Suprapubic skin (tissue), 4 donors: Measurements from ENCODE around the gene C1orf21. TPM values are rescaled to one million over a fixed set of nuclear protein-coding genes. Genes with fewer than 3 reads are reported as not detected.

ENCODE experiments used
- DNase-seq, 2 donors: peaks; one replicate each; pipeline ENCODE4 v3.0.0-alpha.2; 2019; ENCODE audit warnings: low spot score in 2 of 2
- H3K27ac ChIP-seq: fragments of 200-600 bp; sonication (generic); one replicate; pipeline ENCODE4 v1.5.1; 2019
- H3K27me3 ChIP-seq: fragments of 200-600 bp; sonication (generic); one replicate; pipeline ENCODE4 v1.5.1; 2019
- H3K36me3 ChIP-seq: fragments of 200-600 bp; sonication (generic); one replicate; pipeline ENCODE4 v1.5.1; 2019
- H3K4me1 ChIP-seq: fragments of 200-600 bp; sonication (generic); one replicate; pipeline ENCODE4 v1.5.1; 2019
- H3K4me3 ChIP-seq: fragments of 200-600 bp; sonication (generic); one replicate; pipeline ENCODE4 v1.5.1; 2019; ENCODE audit warnings: mild to moderate bottlenecking
- H3K9me3 ChIP-seq: fragments of 200-600 bp; sonication (generic); one replicate; pipeline ENCODE4 v1.5.1; 2019
- CTCF ChIP-seq, 2 donors: fragments of 200-600 bp in 1 of 2; fragments of 450-650 bp in 1 of 2; sonication (generic) in 1 of 2; IDR thresholded peaks; one replicate each; pipeline ENCODE4 v1.5.1; 2016 to 2019; ENCODE audit warnings: antibody characterized with exemption in 2 of 2, mild to moderate bottlenecking in 1 of 2, moderate library complexity in 1 of 2
- EP300 ChIP-seq: sonication (generic); formaldehyde crosslinking; IDR thresholded peaks from one replicate; pipeline ENCODE4 v1.6.1; 2017; ENCODE audit warnings: antibody characterized with exemption
- POLR2A ChIP-seq, 2 donors: fragments of 450-650 bp; IDR thresholded peaks; one replicate each; pipeline ENCODE4 v1.6.1; 2017; ENCODE audit warnings: antibody characterized with exemption in 2 of 2, mild to moderate bottlenecking in 2 of 2, moderate library complexity in 2 of 2
- POLR2AphosphoS5 ChIP-seq, 3 donors: sonication (generic); formaldehyde crosslinking; IDR thresholded peaks; one replicate each; pipeline ENCODE4 v1.6.1; 2017; ENCODE audit warnings: antibody characterized with exemption in 3 of 3
- WGBS: methylation state at CpG from one replicate; pipeline ENCODE4 v1.1.5; 2018; 5-methylcytosine and 5-hydroxymethylcytosine counted together
- total RNA-seq, 4 donors: library from RNA; depleted of rRNA; stranded (reverse); fragments of >200 nt; gene quantifications; one replicate each; pipeline ENCODE4 v1.1.0, GENCODE V29; 2016

The C1orf21 gene
- total RNA-seq, 4 donors from 2014 or later, result 73.0 to 95.7 (median 79.2) TPM

GRCh38 chr1:184590163-184590750 is 203.4 kb downstream of the C1orf21 start:
- Histone ChIP-seq H3K4me1 (peaks cover 16% of the 10 kb centered on the region), H3K27me3 (no peaks in the 10 kb centered on the region), H3K4me3 (no peak overlapping the region), H3K9me3 (no peaks in the 10 kb centered on the region), H3K36me3 (peaks cover under 1% of the 10 kb centered on the region), H3K27ac (peak overlapping the region; percentile 36)
- WGBS, result 41% methylated on average over 5 of the region's 5 CpGs
- DNase-seq, result no peak
- no peak for TF ChIP-seq EP300
- TF ChIP-seq CTCF (IDR thresholded peaks at IDR 0.05), result no peak
- TF ChIP-seq POLR2A (IDR thresholded peaks at IDR 0.05), result no peak
- no peak for TF ChIP-seq POLR2AphosphoS5 (IDR thresholded peaks at IDR 0.05)

- no peak for DNase-seq
- TF ChIP-seq CTCF (IDR thresholded peaks at IDR 0.05), result no peak
- TF ChIP-seq POLR2A (IDR thresholded peaks at IDR 0.05), result no peak
- TF ChIP-seq POLR2AphosphoS5 (IDR thresholded peaks at IDR 0.05), result no peak
- TF ChIP-seq EP300, result no peak
- no peaks in the 10 kb centered on the region for H3K27me3 ChIP-seq
- no peak overlapping the region for H3K27ac ChIP-seq
- no peaks in the 10 kb centered on the region for H3K9me3 ChIP-seq
- H3K4me3 ChIP-seq, result no peak overlapping the region
- H3K36me3 ChIP-seq, result peaks cover 3% of the 10 kb centered on the region
- WGBS, result 90% methylated on average over 4 of the region's 4 CpGs
- peaks cover 23% of the 10 kb centered on the region for H3K4me1 ChIP-seq
Observed at GRCh38 chr1:184593597-184593996, 206.8 kb downstream of the C1orf21 start.

- Histone ChIP-seq H3K4me3 (no peak overlapping the region), H3K27ac (no peak overlapping the region), H3K27me3 (no peaks in the 10 kb centered on the region), H3K4me1 (peaks cover 7% of the 10 kb centered on the region), H3K36me3 (peaks cover 3% of the 10 kb centered on the region), H3K9me3 (no peaks in the 10 kb centered on the region)
- no peak for DNase-seq
- WGBS, result 79% methylated on average over 7 of the region's 7 CpGs
- TF ChIP-seq POLR2A (IDR thresholded peaks at IDR 0.05) (no peak), EP300 (no peak), POLR2AphosphoS5 (IDR thresholded peaks at IDR 0.05) (no peak), CTCF (IDR thresholded peaks at IDR 0.05) (no peak)
Observed at GRCh38 chr1:184595596-184595995, 208.8 kb downstream of the C1orf21 start.

- WGBS, result 84% methylated on average over 8 of the region's 8 CpGs
- Histone ChIP-seq H3K4me1 (peaks cover 7% of the 10 kb centered on the region), H3K4me3 (no peak overlapping the region), H3K36me3 (peaks cover 8% of the 10 kb centered on the region), H3K27me3 (no peaks in the 10 kb centered on the region), H3K9me3 (no peaks in the 10 kb centered on the region), H3K27ac (no peak overlapping the region)
- DNase-seq, result no peak
- TF ChIP-seq POLR2AphosphoS5 (IDR thresholded peaks at IDR 0.05), result no peak
- no peak for TF ChIP-seq POLR2A (IDR thresholded peaks at IDR 0.05)
- TF ChIP-seq CTCF (IDR thresholded peaks at IDR 0.05), result no peak
- TF ChIP-seq EP300, result no peak
Observed at GRCh38 chr1:184596950-184597645, 210.3 kb downstream of the C1orf21 start.

- Histone ChIP-seq H3K36me3 (peaks cover 8% of the 10 kb centered on the region), H3K4me3 (no peak overlapping the region), H3K27ac (no peak overlapping the region), H3K4me1 (peaks cover 7% of the 10 kb centered on the region), H3K9me3 (no peaks in the 10 kb centered on the region), H3K27me3 (no peaks in the 10 kb centered on the region)
- DNase-seq, result no peak
- 47% methylated on average over 4 of the region's 4 CpGs for WGBS
- no peak for TF ChIP-seq EP300
- no peak for TF ChIP-seq CTCF (IDR thresholded peaks at IDR 0.05)
- no peak for TF ChIP-seq POLR2AphosphoS5 (IDR thresholded peaks at IDR 0.05)
- TF ChIP-seq POLR2A (IDR thresholded peaks at IDR 0.05), result no peak
Observed at GRCh38 chr1:184597650-184598357, 211.0 kb downstream of the C1orf21 start.
